IMR-90 (cell line): ENCODE measurements around the gene NABP1. TPM values are rescaled to one million over a fixed set of nuclear protein-coding genes. Genes with fewer than 3 reads are reported as not detected.

Experiments
- ATAC-seq: fragments of 200-7000 bp; cut with Tn5 transposase; 2 replicates; pipeline ENCODE4 v1.9.1; 2020; ENCODE audit warnings: low read depth, mild to moderate bottlenecking, moderate library complexity
- BruUV-seq: library from RNA; stranded (reverse); fragments of 400-500 nt; replicated peaks from 2 replicates; lab custom pipeline; 2021; lab: Mats Ljungman, UMichigan
- CTCF ChIA-PET: fragments of 300-600 bp; formaldehyde crosslinking; extraction: SDS; loops from one replicate; lab custom pipeline; 2021; ENCODE audit warnings: antibody characterized with exemption; lab: Yijun Ruan, JAX
- POLR2A ChIA-PET: fragments of 300-600 bp; sonication (Branson Sonifier 250); formaldehyde crosslinking; loops from one replicate; lab custom pipeline; 2022; ENCODE audit warnings: antibody characterized with exemption; ENCODE audit not compliant: unreplicated experiment; lab: Charles Lee
- DNase-seq: peaks from one replicate; pipeline ENCODE4 v3.0.0; 2013
- H2AFZ ChIP-seq: replicated peaks from 2 replicates; pipeline ENCODE3; 2013; ENCODE audit warnings: low read length, mild to moderate bottlenecking; ENCODE audit not compliant: poor library complexity
- H2AK5ac ChIP-seq: 2 replicates; pipeline ENCODE4 v1.6.1; 2013; ENCODE audit warnings: low read depth, low read length, inconsistent platforms
- H2AK9ac ChIP-seq: replicated peaks from 2 replicates; pipeline ENCODE3; 2013; ENCODE audit warnings: mild to moderate bottlenecking, low read depth, low read length, moderate library complexity; ENCODE audit not compliant: poor library complexity
- H2BK120ac ChIP-seq: 2 replicates; pipeline ENCODE4 v1.6.1; 2013; ENCODE audit warnings: low read depth, low read length, inconsistent platforms
- H2BK15ac ChIP-seq: 3 replicates; pipeline ENCODE4 v1.6.1; 2013; ENCODE audit warnings: low read depth, low read length, inconsistent platforms
- H2BK20ac ChIP-seq: 2 replicates; pipeline ENCODE4 v1.6.1; 2013; ENCODE audit warnings: low read depth, mild to moderate bottlenecking, inconsistent platforms, low read length, moderate library complexity
- H2BK5ac ChIP-seq: 2 replicates; pipeline ENCODE4 v1.6.1; 2013; ENCODE audit warnings: mild to moderate bottlenecking, low read depth, low read length, inconsistent platforms; ENCODE audit not compliant: poor library complexity, severe bottlenecking
- H3K14ac ChIP-seq: replicated peaks from 2 replicates; pipeline ENCODE4 v1.6.1; 2013; ENCODE audit warnings: low read depth, low read length, inconsistent platforms
- H3K18ac ChIP-seq: 2 replicates; pipeline ENCODE4 v1.6.1; 2013; ENCODE audit warnings: low read depth, low read length, control low read depth
- H3K23ac ChIP-seq: 2 replicates; pipeline ENCODE4 v1.6.1; 2013; ENCODE audit warnings: low read depth, low read length, inconsistent platforms
- H3K27ac ChIP-seq: 2 replicates; pipeline ENCODE4 v1.5.1; 2013; ENCODE audit warnings: mild to moderate bottlenecking, control low read depth, low read length; ENCODE audit not compliant: insufficient read depth
- H3K27me3 ChIP-seq: 2 replicates; pipeline ENCODE4 v1.6.1; 2013; ENCODE audit warnings: low read length; ENCODE audit not compliant: control insufficient read depth, insufficient read depth
- H3K36me3 ChIP-seq: 2 replicates; pipeline ENCODE4 v1.6.1; 2013; ENCODE audit warnings: low read length, mixed read lengths; ENCODE audit not compliant: control insufficient read depth, insufficient read depth
- H3K4ac ChIP-seq: 2 replicates; pipeline ENCODE4 v1.6.1; 2013; ENCODE audit warnings: low read depth, low read length, inconsistent platforms
- H3K4me1 ChIP-seq: 2 replicates; pipeline ENCODE4 v1.6.1; 2013; ENCODE audit warnings: low read length, mixed read lengths; ENCODE audit not compliant: control insufficient read depth, insufficient read depth
- H3K4me2 ChIP-seq: 2 replicates; pipeline ENCODE4 v1.6.1; 2013; ENCODE audit warnings: low read depth, mild to moderate bottlenecking, control low read depth, low read length, moderate library complexity
- H3K4me3 ChIP-seq: 2 replicates; pipeline ENCODE4 v1.5.1; 2013; ENCODE audit warnings: low read depth, mild to moderate bottlenecking, control low read depth, low read length, moderate library complexity; ENCODE audit not compliant: insufficient read depth
- H3K56ac ChIP-seq: 2 replicates; pipeline ENCODE4 v1.6.1; 2013; ENCODE audit warnings: low read length, inconsistent platforms; ENCODE audit not compliant: insufficient read depth; ENCODE audit errors: extremely low read depth
- H3K79me1 ChIP-seq, 2 experiments: 2 replicates each; pipeline ENCODE4 v1.6.1; 2013; ENCODE audit warnings: low read length in 2 of 2, inconsistent platforms in 1 of 2, low read depth in 1 of 2
- H3K9ac ChIP-seq: 2 replicates; pipeline ENCODE4 v1.6.1; 2013; ENCODE audit warnings: low read depth, low read length, control low read depth
- H3K9me1 ChIP-seq: 2 replicates; pipeline ENCODE4 v1.6.1; 2013; ENCODE audit warnings: low read length, inconsistent platforms; ENCODE audit not compliant: insufficient read depth
- H3K9me3 ChIP-seq: 2 replicates; pipeline ENCODE4 v1.6.1; 2013; ENCODE audit warnings: low read length; ENCODE audit not compliant: control insufficient read depth, insufficient read depth
- H4K20me1 ChIP-seq: 2 replicates; pipeline ENCODE4 v1.6.1; 2013; ENCODE audit warnings: low read length, inconsistent platforms; ENCODE audit not compliant: insufficient read depth
- H4K5ac ChIP-seq: 2 replicates; pipeline ENCODE4 v1.6.1; 2013; ENCODE audit warnings: mild to moderate bottlenecking, low read depth, low read length, control low read depth
- H4K8ac ChIP-seq, 2 experiments: 2 replicates each; pipeline ENCODE4 v1.6.1; 2013; ENCODE audit warnings: low read depth in 2 of 2, low read length in 2 of 2, control low read depth in 1 of 2, inconsistent platforms in 1 of 2
- H4K91ac ChIP-seq: 2 replicates; pipeline ENCODE4 v1.6.1; 2013; ENCODE audit warnings: low read depth, low read length, inconsistent platforms; ENCODE audit not compliant: insufficient read depth
- BHLHE40 ChIP-seq: fragments of 150-350 bp; IDR thresholded peaks from 2 replicates; pipeline ENCODE4 v1.6.1; 2016; ENCODE audit warnings: mild to moderate bottlenecking, low read depth, low read length
- CEBPB ChIP-seq: IDR thresholded peaks from 2 replicates; pipeline ENCODE4 v1.6.1; 2012; ENCODE audit warnings: low read depth, low read length, improper control_type of control experiment
- CHD1 ChIP-seq: IDR thresholded peaks from 2 replicates; pipeline ENCODE4 v1.6.1; 2012; ENCODE audit warnings: low read depth, low read length, improper control_type of control experiment
- FOS ChIP-seq: fragments of 150-350 bp; IDR thresholded peaks from 2 replicates; pipeline ENCODE4 v1.6.1; 2016; ENCODE audit warnings: low read depth, low read length
- MAZ ChIP-seq: IDR thresholded peaks from 2 replicates; pipeline ENCODE4 v1.6.1; 2012; ENCODE audit warnings: low read depth, mild to moderate bottlenecking, low read length, improper control_type of control experiment, moderate library complexity, borderline replicate concordance
- RAD21 ChIP-seq: IDR thresholded peaks from 2 replicates; pipeline ENCODE4 v1.6.1; 2012; ENCODE audit warnings: low read length, improper control_type of control experiment
- RFX5 ChIP-seq: IDR thresholded peaks from 2 replicates; pipeline ENCODE4 v1.8.0; 2012; ENCODE audit warnings: low read depth, mild to moderate bottlenecking, low read length, moderate library complexity
- WGBS, 2 experiments: methylation state at CpG; one replicate each; pipeline versions ENCODE4 v1.1.5 to v1.1.7; 2013; ENCODE audit warnings: missing lambda C conversion rate in 2 of 2; ENCODE audit not compliant: insufficient read length in 1 of 2; ENCODE audit errors: extremely low coverage in 2 of 2; 5-methylcytosine and 5-hydroxymethylcytosine counted together
- dilution Hi-C: fragments of 300-500 bp; cut with HindIII; formaldehyde crosslinking; loops from one replicate; pipeline ENCODE4 v1.14.3; 2018; ENCODE audit warnings: low sequenced_read_pairs; ENCODE audit not compliant: unreplicated experiment
- in situ Hi-C: fragments of 300-500 bp; cut with MboI; formaldehyde crosslinking; loops from 3 replicates; pipeline ENCODE4 v1.14.3; 2019; ENCODE audit warnings: low sequenced_read_pairs, inconsistent platforms, mixed read lengths
- intact Hi-C: fragments of 100-400 bp; cut with micrococcal nuclease; formaldehyde crosslinking; loops from 2 replicates; pipeline ENCODE4 v1.10.0; 2022
- polyA plus RNA-seq, 3 experiments: library from polyadenylated mRNA; depleted of rRNA; stranded (reverse); fragments of >200 nt; gene quantifications; 2 replicates each; pipeline ENCODE4 v1.2.3, GENCODE V29; 2012; ENCODE audit warnings: low replicate concordance in 1 of 3
- total RNA-seq: library from RNA; depleted of rRNA; stranded (reverse); fragments of >200 nt; gene quantifications from 2 replicates; pipeline ENCODE4 v1.2.3, GENCODE V29; 2012
- TF ChIP-seq, protein P1 (sequence below): fragments of 150-350 bp; IDR thresholded peaks from 2 replicates; pipeline ENCODE4 v1.6.1; 2016; ENCODE audit warnings: low read depth, mild to moderate bottlenecking, low read length, moderate library complexity, borderline replicate concordance
- TF ChIP-seq, protein P2 (sequence below): fragments of 150-350 bp; IDR thresholded peaks from 2 replicates; pipeline ENCODE4 v1.6.1; 2017; ENCODE audit warnings: mild to moderate bottlenecking, antibody characterized with exemption, low read length, low read depth

The NABP1 gene
- total and polyA plus RNA-seq, 2 of the 4 experiments (the other 2 are of a cell fraction) = 57.7 to 73.3 TPM

DNA sequence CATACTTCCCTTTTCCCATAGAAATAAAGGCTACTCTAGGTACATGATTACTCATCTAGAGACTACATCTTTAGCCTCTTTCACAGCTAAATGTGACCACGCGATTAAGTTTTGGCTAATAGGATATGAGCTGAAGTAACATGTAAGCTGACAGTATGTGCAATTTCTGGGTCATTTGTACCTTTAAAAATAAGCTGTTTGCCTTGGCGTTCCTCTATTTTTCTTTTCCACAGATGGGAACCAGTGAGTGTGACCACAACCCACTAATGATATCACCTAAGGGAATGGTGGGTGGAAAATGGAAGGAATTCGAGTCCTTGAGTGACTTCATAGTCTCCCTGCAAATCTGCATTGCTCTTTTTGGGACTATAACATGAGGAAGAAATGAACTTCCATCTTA lies 11.7 kb upstream of the NABP1 start:
- Histone ChIP-seq H3K4me2 (no peak overlapping the region; the same call in 1 of the 2 replicates), H3K27me3 (no peaks in the 10 kb centered on the region), H3K4ac (peak overlapping the region; percentile 61; the same call in 1 of the 2 replicates), H3K4me3 (no peak overlapping the region), H3K79me1 (peaks cover 0 to 4% of the 10 kb centered on the region in 2 experiments; a peak in 1 of 4 replicates), H2AK9ac (no peak overlapping the region), H3K14ac (peak overlapping the region; percentile 88), H3K9me1 (peaks cover 3% of the 10 kb centered on the region; the same call in 1 of the 2 replicates), H3K56ac (0 out of 2 replicates have a peak overlapping the region, but pooled peaks have one; percentile 19), H2BK20ac (peak overlapping the region; percentile 83), H4K91ac (peak overlapping the region; percentile 50; the same call in 1 of the 2 replicates), H4K20me1 (no peaks in the 10 kb centered on the region), H2BK15ac (peak overlapping the region; percentile 9; the same call in 2 of the 3 replicates), H3K18ac (peak overlapping the region; percentile 17; the same call in 1 of the 2 replicates), H4K5ac (no peak overlapping the region; the same call in 1 of the 2 replicates), H3K27ac (no peak overlapping the region), H3K23ac (peak overlapping the region; percentile 87; the same call in 1 of the 2 replicates), H3K9ac (no peak overlapping the region), H4K8ac (peak overlapping the region; percentile 3 to 86; a peak in 2 of 4 replicates), H2AFZ (peak overlapping the region; percentile 56), H2AK5ac (peak overlapping the region; percentile 71; the same call in 1 of the 2 replicates), H3K36me3 (no peaks in the 10 kb centered on the region), H2BK120ac (peak overlapping the region; percentile 80; the same call in 1 of the 2 replicates), H3K4me1 (peaks cover 2% of the 10 kb centered on the region; the same call in 1 of the 2 replicates), H2BK5ac (peak overlapping the region; percentile 59), H3K9me3 (no peaks in the 10 kb centered on the region)
- dilution Hi-C loops = no loop called here
- in situ Hi-C loops = no loop called here
- ChIA-PET POLR2A (interaction anchor here (0.6 to 1.3 kb wide), 2 partner anchors 10 to 11 kb away, joined by 3 to 9 read pairs; partner anchors contain the start of gene NABP1), CTCF (no interaction called here)
- no CpG with 5 or more reads among the region's 4 CpGs for WGBS, 2 experiments
- no TSS peak for BruUV-seq
- ATAC-seq = no peak
- no peak for DNase-seq
- intact Hi-C loops = no loop called here
- no peak for TF ChIP-seq CEBPB
- TF ChIP-seq RAD21 = no peak
- no peak for TF ChIP-seq BHLHE40
- TF ChIP-seq, protein P1, sequence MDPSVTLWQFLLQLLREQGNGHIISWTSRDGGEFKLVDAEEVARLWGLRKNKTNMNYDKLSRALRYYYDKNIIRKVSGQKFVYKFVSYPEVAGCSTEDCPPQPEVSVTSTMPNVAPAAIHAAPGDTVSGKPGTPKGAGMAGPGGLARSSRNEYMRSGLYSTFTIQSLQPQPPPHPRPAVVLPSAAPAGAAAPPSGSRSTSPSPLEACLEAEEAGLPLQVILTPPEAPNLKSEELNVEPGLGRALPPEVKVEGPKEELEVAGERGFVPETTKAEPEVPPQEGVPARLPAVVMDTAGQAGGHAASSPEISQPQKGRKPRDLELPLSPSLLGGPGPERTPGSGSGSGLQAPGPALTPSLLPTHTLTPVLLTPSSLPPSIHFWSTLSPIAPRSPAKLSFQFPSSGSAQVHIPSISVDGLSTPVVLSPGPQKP = no peak
- TF ChIP-seq CHD1 = no peak
- TF ChIP-seq FOS = no peak
- no peak for TF ChIP-seq RFX5
- TF ChIP-seq, protein P2, sequence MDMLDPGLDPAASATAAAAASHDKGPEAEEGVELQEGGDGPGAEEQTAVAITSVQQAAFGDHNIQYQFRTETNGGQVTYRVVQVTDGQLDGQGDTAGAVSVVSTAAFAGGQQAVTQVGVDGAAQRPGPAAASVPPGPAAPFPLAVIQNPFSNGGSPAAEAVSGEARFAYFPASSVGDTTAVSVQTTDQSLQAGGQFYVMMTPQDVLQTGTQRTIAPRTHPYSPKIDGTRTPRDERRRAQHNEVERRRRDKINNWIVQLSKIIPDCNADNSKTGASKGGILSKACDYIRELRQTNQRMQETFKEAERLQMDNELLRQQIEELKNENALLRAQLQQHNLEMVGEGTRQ = no peak
- TF ChIP-seq MAZ = no peak
